NCI-H226 (cell line): ENCODE data around the gene PIR.

Source experiments
- DNase-seq: peaks from one replicate; pipeline ENCODE4 v3.0.0-alpha.2; 2015

Gene PIR

GRCh38 chrX:15493118-15493962 is at the start of gene PIR:
TSS of gene PIR (minus strand) at chrX:15493333. CDS start at chrX:15491257, 2,076 bp downstream.
- DNase-seq, result peak; percentile 72

GRCh38 chrX:15530318-15530717 is 37.2 kb upstream of the PIR start:
- no peak for DNase-seq

GRCh38 chrX:15529165-15529564 is 36.0 kb upstream of the PIR start:
- no peak for DNase-seq

- DNase-seq, result no peak
Observed at GRCh38 chrX:15525664-15526416, 32.7 kb upstream of the PIR start.

GRCh38 chrX:15524417-15524816 is 31.3 kb upstream of the PIR start:
- DNase-seq, result peak; percentile 84

- DNase-seq, result no peak
Observed at GRCh38 chrX:15523088-15523487, 30.0 kb upstream of the PIR start.

GRCh38 chrX:15522464-15522863 is 29.3 kb upstream of the PIR start:
- DNase-seq, result no peak

GRCh38 chrX:15515931-15516330 is 22.8 kb upstream of the PIR start:
- peak; percentile 88 for DNase-seq

GRCh38 chrX:15514279-15514678 is 21.1 kb upstream of the PIR start:
- DNase-seq, result no peak

GRCh38 chrX:15512401-15512965 is 19.4 kb upstream of the PIR start:
- peak; percentile 39 for DNase-seq

GRCh38 chrX:15511563-15511962 is 18.4 kb upstream of the PIR start:
- no peak for DNase-seq

- no peak for DNase-seq
Observed at GRCh38 chrX:15509845-15510244, 16.7 kb upstream of the PIR start.

- DNase-seq, result no peak
Observed at GRCh38 chrX:15507005-15507404, 13.9 kb upstream of the PIR start.

GRCh38 chrX:15505101-15505500 is 12.0 kb upstream of the PIR start:
- no peak for DNase-seq

GRCh38 chrX:15504661-15505060 is 11.5 kb upstream of the PIR start:
- no peak for DNase-seq

GRCh38 chrX:15501506-15501905 is 8.4 kb upstream of the PIR start:
- DNase-seq, result no peak

GRCh38 chrX:15500497-15500966 is 7.4 kb upstream of the PIR start, which contains the start of gene BMX:
TSS of gene BMX (plus strand) at chrX:15500807. CDS start at chrX:15508354, 7,547 bp downstream.
- no peak for DNase-seq

GRCh38 chrX:15499976-15500375 is 6.8 kb upstream of the PIR start:
- DNase-seq, result no peak

- DNase-seq, result no peak
Observed at GRCh38 chrX:15498741-15499140, 5.6 kb upstream of the PIR start.

- DNase-seq, result peak; percentile 5
Observed at GRCh38 chrX:15497865-15498264, 4.7 kb upstream of the PIR start.

GRCh38 chrX:15496824-15497223 is 3.7 kb upstream of the PIR start:
- DNase-seq, result no peak

GRCh38 chrX:15495801-15496200 is 2.7 kb upstream of the PIR start:
- DNase-seq, result no peak

- DNase-seq, result no peak
Observed at GRCh38 chrX:15492469-15492868, 664 bp downstream of the PIR start.

GRCh38 chrX:15483891-15484290 is 9.2 kb downstream of the PIR start:
- no peak for DNase-seq
